AG10803 (cell line): ENCODE results near the gene SMURF1.

Source experiments
- DNase-seq: peaks from one replicate; pipeline ENCODE4 v3.0.0; 2010; ENCODE audit warnings: low read depth
- H3K4me3 ChIP-seq: 2 replicates; pipeline ENCODE4 v1.5.1; 2011; ENCODE audit warnings: mild to moderate bottlenecking, low read length, control low read depth
- TF ChIP-seq, protein P1 (sequence below): conservative IDR thresholded peaks from 2 replicates; pipeline ENCODE4 v1.5.1; 2011; ENCODE audit warnings: mild to moderate bottlenecking, low read length, control low read depth, inconsistent platforms

SMURF1 gene

DNA sequence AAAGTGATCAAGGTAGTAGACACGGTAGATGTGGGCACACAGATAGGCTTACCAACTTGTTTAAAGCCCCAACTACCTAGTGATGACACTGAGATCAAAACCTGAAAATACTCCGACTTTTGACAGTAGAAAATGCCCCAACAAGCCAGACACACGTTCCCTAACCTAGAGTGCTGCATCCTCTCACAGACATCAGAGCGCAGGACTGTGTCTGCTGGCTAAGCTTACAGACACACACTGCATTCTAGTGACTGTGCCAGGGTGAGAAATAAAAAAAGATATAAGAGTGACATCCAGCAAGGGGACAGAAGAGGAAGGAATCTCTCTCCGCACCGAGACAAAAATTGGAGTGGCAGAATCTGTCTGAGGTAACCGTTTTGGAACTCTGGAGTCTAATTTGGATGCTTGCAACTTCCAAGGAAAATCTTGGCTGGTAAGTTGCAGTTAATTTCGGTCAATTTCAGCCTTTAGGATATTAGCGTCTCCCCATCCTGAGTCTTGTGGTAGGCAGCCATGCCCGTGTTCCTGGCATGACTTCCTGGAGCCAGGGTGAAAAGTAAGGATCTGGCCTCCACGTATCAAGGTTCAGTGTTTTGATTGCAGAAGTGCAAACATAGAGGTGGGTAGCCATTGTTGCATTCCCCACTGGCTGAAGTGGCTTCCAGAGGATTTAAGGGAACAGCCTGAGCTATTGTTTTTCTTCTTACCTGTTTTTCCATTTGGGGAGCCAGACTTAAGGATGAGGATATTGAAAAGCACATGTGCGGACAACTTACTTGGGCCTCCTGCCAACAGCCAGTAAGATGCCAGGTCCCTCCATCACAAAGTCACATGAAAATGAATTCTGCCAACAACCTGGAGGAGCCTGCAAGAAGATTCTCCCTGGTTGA, 124.1 kb downstream of the SMURF1 start:
- TF ChIP-seq, protein P1, sequence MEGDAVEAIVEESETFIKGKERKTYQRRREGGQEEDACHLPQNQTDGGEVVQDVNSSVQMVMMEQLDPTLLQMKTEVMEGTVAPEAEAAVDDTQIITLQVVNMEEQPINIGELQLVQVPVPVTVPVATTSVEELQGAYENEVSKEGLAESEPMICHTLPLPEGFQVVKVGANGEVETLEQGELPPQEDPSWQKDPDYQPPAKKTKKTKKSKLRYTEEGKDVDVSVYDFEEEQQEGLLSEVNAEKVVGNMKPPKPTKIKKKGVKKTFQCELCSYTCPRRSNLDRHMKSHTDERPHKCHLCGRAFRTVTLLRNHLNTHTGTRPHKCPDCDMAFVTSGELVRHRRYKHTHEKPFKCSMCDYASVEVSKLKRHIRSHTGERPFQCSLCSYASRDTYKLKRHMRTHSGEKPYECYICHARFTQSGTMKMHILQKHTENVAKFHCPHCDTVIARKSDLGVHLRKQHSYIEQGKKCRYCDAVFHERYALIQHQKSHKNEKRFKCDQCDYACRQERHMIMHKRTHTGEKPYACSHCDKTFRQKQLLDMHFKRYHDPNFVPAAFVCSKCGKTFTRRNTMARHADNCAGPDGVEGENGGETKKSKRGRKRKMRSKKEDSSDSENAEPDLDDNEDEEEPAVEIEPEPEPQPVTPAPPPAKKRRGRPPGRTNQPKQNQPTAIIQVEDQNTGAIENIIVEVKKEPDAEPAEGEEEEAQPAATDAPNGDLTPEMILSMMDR = no peak
- no peak for DNase-seq
- no peak overlapping the region for H3K4me3 ChIP-seq

DNA sequence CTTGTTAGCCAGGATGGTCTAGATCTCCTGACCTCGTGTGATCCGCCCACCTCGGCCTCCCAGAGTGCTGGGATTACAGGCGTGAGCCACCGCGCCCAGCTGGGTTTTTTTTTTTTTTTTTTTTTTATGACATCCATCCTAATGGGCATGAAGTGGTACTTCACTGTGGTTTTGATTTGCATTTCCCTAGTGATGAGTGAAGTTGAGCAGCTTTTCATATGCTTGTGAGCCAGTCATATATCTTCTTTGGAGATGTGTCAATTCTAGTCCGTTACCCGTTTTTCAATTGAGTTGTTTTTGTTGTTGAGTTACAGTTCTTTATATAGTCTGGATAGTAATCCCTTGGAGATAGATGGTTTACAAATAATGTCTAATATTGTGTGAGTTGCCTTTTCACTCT, 127.7 kb downstream of the SMURF1 start:
- H3K4me3 ChIP-seq = no peak overlapping the region
- TF ChIP-seq, protein P1 = no peak
- no peak for DNase-seq

DNA sequence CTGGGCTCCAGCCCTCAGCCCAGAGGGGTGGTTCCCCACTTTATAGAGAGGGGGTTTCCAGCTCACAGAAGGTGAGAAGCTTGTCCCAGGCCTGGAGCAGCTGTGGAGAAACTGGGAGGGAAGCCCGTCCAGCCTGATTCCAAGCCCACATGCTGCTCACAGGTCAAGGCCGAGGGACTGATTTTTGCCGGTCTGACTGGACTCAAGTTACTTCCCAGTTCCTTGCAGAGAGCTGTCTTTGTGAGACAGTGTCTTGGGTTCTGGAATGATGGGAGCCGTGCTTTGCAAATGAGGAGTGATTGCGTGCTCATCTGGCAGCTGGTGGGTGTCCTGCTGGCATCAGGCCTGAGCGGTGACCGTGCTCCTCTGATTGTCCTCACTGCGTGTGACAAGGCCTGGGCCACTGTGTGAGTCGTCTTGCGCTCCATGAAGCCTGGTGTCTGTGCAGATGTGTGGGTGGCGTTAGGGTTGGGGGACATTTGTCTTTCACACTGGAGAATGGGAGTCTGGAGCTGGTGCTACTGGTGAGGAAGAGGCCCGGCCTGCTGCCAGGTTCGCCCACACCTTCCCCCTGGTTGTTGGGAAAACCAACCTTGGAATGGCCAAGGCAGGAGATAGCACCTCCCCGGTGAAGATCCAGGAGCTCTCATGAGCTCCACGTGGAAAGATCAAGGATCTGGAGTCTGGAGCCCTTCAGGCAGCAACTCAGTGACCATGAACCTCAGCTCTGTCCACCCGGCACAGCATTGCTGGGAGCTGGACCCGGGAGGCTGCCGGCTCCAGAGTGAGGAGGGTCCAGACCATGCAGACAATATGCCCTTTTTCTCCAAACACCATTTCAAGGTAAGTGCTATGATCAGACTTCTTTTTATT, 129.6 kb downstream of the SMURF1 start:
- no peak overlapping the region for H3K4me3 ChIP-seq
- TF ChIP-seq, protein P1 = no peak
- DNase-seq = no peak

DNA sequence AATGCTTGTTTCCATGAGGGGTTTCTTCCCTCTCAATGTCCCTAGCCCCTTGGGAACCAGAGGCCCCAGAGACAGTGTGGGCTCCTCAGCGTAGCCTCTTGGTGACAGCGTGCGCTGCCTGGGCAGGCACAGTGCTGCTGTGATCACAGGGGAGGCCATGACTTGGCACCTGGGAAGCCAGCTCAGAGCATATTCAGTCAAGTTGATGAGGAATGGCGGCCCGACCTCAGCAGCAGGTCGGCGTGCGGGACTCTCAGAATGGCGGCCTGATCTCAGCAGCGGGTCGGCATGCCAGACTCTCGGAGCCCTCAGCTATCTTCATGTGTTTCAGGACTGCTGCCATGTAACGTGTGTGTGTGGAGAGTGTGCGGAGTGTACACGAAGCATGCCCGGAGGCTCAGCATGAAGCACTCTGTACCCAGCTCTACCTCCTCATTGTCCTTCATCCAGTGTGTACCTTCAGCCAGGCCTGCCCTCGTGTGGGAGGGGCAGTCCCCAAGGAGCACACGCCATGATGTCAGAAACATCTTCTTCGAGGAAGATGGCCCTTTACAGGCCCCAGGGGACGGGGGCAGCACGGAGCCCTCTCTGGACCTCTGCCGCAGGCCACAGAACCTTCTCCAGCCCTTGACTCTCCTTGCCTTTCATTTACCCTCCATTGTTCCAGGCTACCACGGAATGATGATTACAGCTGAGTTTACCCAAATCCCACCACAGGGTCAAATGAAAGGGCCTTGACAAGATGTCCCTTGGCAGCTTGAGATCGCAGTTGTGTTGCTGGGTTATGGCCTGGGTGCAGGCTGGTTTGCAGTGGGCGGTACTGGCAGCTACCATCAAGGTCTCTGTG, 130.4 kb downstream of the SMURF1 start:
- no peak for DNase-seq
- H3K4me3 ChIP-seq = no peak overlapping the region
- TF ChIP-seq, protein P1 = no peak

DNA sequence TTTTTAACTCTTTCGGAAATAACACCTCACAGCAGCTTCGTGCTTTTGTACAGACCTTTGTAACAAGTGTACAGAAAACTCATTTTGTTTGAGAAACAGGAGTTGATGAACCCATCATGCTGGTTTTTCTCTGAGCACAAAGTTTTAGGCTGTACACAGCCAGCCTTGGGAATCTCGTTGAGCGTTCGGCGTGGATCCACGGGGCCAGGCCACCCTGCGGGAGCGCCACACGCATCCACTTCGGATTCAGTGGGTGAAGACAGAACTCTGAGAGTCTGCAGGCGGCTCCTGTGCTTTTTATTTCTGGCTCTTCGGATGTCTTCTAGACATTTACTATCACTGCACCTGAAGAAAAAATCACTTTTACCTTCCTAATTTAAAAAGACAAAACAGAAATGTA, 131.2 kb downstream of the SMURF1 start:
- H3K4me3 ChIP-seq = no peak overlapping the region
- no peak for DNase-seq
- TF ChIP-seq, protein P1 = no peak

DNA sequence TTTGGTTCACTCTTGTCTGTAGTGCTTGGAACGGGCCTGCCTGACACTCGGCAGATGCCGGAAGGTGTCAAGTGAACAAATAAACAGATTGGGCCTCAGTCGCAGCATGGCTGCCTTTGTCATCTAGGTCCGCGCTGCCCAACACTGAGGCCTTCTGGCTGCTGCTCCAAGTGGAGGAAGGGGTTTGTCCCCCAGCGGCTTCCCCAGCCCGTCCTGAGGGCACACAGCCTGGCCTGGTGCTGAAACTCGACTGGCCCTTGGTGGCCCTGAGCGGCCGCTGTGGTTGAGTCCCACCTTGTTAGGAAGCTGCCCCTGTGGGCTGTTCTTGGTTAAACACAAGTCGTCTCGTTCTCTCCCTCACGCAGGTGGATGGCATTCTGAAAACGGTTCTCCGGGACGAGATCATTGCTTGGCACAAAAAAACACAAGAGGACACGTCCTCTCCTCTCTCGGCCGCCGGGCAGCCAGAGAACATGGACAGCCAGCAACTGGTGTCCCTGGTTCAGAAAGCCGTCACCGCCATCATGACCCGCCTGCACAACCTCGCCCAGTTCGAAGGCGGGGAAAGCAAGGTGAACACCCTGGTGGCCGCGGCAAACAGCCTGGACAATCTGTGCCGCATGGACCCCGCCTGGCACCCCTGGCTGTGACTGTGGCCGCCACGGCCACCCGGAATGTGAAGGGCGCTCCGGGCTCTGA, 132.1 kb downstream of the SMURF1 start:
- TF ChIP-seq, protein P1 = no peak
- DNase-seq = no peak
- H3K4me3 ChIP-seq = no peak overlapping the region
